A549 (cell line): ENCODE measurements around the gene NOXO1.
A peak's percentile ranks its signal among the peaks of the same experiment; 100 is the strongest.

Source experiments
- CBX8 ChIP-seq: fragments of 200-600 bp; sonication (generic); IDR thresholded peaks from 2 replicates; pipeline ENCODE4 v1.6.1; 2016
- CEBPB ChIP-seq, 2 experiments: fragments of >200 bp in 1 of 2; sonication (Bioruptor Twin) in 1 of 2; formaldehyde crosslinking in 1 of 2; IDR thresholded peaks; 2 replicates each; pipeline ENCODE4 v1.6.1; 2012 to 2016
- CHD4 ChIP-seq: fragments of 200-600 bp; sonication (generic); IDR thresholded peaks from 2 replicates; pipeline ENCODE4 v1.6.1; 2016; ENCODE audit warnings: antibody characterized with exemption, mild to moderate bottlenecking, borderline replicate concordance
- HOXA7 ChIP-seq: fragments of 250-450 bp; sonication (Bioruptor Pico); IDR thresholded peaks from 2 replicates; pipeline ENCODE4 v1.5.0; 2020; ENCODE audit warnings: mild to moderate bottlenecking, moderate library complexity
- JUN ChIP-seq, 2 experiments: fragments of >200 bp; sonication (Bioruptor Twin); formaldehyde crosslinking; IDR thresholded peaks; 2 replicates in 1 of 2; 3 replicates in 1 of 2; pipeline ENCODE4 v1.6.1; 2016 to 2017
- POLR2A ChIP-seq: IDR thresholded peaks from 2 replicates; pipeline ENCODE4 v1.6.1; 2012; ENCODE audit warnings: mild to moderate bottlenecking, low read length
- RARB ChIP-seq: fragments of 250-450 bp; sonication (Bioruptor Pico); IDR thresholded peaks from 2 replicates; pipeline ENCODE4 v1.8.0; 2021; ENCODE audit warnings: mild to moderate bottlenecking, moderate library complexity
- SMC3 ChIP-seq: fragments of >200 bp; sonication (Bioruptor Twin); formaldehyde crosslinking; IDR thresholded peaks from 3 replicates; pipeline ENCODE4 v1.6.1; 2018; ENCODE audit warnings: inconsistent platforms
- SREBF2 ChIP-seq: fragments of 450-650 bp; IDR thresholded peaks from 2 replicates; pipeline ENCODE4 v1.6.1; 2014; ENCODE audit warnings: mild to moderate bottlenecking, moderate library complexity
- ZSCAN20 ChIP-seq: fragments of 250-450 bp; sonication (Bioruptor Pico); IDR thresholded peaks from 2 replicates; pipeline ENCODE4 v1.8.0; 2022; ENCODE audit warnings: mild to moderate bottlenecking, moderate library complexity
- TF ChIP-seq, protein P1 (sequence below): fragments of >200 bp; sonication (Bioruptor Twin); formaldehyde crosslinking; IDR thresholded peaks from 3 replicates; pipeline ENCODE4 v1.5.1; 2016
- TF ChIP-seq, protein P2 (sequence below): fragments of 450-650 bp; IDR thresholded peaks from 2 replicates; pipeline ENCODE4 v1.6.1; 2014; ENCODE audit warnings: antibody characterized with exemption
- TF ChIP-seq, protein P3 (sequence below): IDR thresholded peaks from 2 replicates; pipeline ENCODE4 v1.6.1; 2012
- TF ChIP-seq, protein P4 (sequence below): fragments of 200-600 bp; sonication (generic); IDR thresholded peaks from 2 replicates; pipeline ENCODE4 v1.6.1; 2016; ENCODE audit warnings: antibody characterized with exemption, mild to moderate bottlenecking, moderate library complexity

DNA sequence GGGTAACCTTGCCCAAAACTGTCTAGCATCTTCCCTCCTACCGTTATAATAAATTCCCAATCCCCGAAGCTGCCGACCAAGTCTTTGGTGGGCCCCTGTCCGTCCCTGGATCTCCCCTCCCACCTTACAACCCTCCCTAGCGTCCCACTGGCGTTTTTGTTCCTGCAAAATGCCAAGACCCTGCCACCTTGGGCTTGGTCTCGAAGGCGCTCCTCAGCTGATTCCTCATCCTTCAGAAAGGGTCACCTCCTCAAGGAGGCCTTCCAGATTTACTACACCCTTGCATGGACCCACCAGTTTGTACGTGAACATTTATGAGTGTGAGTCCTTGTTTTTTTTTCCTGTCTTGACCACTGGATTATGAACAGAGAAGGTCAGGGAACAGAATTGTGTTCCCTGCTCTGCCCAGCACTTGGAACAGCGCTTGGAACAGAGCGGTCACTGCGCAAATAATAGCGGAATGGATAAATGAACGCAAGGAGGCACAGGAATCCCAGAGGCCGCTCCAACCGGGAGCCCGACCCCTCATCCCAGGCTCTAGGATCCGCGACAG, 1.8 kb upstream of the NOXO1 start:
- TF ChIP-seq, protein P1, sequence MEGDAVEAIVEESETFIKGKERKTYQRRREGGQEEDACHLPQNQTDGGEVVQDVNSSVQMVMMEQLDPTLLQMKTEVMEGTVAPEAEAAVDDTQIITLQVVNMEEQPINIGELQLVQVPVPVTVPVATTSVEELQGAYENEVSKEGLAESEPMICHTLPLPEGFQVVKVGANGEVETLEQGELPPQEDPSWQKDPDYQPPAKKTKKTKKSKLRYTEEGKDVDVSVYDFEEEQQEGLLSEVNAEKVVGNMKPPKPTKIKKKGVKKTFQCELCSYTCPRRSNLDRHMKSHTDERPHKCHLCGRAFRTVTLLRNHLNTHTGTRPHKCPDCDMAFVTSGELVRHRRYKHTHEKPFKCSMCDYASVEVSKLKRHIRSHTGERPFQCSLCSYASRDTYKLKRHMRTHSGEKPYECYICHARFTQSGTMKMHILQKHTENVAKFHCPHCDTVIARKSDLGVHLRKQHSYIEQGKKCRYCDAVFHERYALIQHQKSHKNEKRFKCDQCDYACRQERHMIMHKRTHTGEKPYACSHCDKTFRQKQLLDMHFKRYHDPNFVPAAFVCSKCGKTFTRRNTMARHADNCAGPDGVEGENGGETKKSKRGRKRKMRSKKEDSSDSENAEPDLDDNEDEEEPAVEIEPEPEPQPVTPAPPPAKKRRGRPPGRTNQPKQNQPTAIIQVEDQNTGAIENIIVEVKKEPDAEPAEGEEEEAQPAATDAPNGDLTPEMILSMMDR: no peak
- TF ChIP-seq HOXA7 (no peak), CEBPB (IDR thresholded peaks at IDR 0.05) (no peak), CBX8 (no peak), SMC3 (no peak), POLR2A (0 out of 2 replicates have a peak, but pooled peaks have one; percentile 15), ZSCAN20 (no peak), JUN (IDR thresholded peaks at IDR 0.05) (no peak), SREBF2 (no peak), RARB (no peak), CHD4 (no peak)
- TF ChIP-seq, protein P2, sequence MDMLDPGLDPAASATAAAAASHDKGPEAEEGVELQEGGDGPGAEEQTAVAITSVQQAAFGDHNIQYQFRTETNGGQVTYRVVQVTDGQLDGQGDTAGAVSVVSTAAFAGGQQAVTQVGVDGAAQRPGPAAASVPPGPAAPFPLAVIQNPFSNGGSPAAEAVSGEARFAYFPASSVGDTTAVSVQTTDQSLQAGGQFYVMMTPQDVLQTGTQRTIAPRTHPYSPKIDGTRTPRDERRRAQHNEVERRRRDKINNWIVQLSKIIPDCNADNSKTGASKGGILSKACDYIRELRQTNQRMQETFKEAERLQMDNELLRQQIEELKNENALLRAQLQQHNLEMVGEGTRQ: no peak
- TF ChIP-seq, protein P3, sequence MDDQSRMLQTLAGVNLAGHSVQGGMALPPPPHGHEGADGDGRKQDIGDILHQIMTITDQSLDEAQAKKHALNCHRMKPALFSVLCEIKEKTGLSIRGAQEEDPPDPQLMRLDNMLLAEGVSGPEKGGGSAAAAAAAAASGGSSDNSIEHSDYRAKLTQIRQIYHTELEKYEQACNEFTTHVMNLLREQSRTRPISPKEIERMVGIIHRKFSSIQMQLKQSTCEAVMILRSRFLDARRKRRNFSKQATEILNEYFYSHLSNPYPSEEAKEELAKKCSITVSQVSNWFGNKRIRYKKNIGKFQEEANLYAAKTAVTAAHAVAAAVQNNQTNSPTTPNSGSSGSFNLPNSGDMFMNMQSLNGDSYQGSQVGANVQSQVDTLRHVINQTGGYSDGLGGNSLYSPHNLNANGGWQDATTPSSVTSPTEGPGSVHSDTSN: no peak; the same call in 1 of the 2 replicates
- TF ChIP-seq, protein P4, sequence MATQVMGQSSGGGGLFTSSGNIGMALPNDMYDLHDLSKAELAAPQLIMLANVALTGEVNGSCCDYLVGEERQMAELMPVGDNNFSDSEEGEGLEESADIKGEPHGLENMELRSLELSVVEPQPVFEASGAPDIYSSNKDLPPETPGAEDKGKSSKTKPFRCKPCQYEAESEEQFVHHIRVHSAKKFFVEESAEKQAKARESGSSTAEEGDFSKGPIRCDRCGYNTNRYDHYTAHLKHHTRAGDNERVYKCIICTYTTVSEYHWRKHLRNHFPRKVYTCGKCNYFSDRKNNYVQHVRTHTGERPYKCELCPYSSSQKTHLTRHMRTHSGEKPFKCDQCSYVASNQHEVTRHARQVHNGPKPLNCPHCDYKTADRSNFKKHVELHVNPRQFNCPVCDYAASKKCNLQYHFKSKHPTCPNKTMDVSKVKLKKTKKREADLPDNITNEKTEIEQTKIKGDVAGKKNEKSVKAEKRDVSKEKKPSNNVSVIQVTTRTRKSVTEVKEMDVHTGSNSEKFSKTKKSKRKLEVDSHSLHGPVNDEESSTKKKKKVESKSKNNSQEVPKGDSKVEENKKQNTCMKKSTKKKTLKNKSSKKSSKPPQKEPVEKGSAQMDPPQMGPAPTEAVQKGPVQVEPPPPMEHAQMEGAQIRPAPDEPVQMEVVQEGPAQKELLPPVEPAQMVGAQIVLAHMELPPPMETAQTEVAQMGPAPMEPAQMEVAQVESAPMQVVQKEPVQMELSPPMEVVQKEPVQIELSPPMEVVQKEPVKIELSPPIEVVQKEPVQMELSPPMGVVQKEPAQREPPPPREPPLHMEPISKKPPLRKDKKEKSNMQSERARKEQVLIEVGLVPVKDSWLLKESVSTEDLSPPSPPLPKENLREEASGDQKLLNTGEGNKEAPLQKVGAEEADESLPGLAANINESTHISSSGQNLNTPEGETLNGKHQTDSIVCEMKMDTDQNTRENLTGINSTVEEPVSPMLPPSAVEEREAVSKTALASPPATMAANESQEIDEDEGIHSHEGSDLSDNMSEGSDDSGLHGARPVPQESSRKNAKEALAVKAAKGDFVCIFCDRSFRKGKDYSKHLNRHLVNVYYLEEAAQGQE: no peak
